ENCODE measurements around the gene TIGIT.
"Not testable (repeated sequence)": the region's sequence is repeated elsewhere in the genome, so short reads cannot be mapped to it uniquely, and the experiment has no call there.

TIGIT gene

DNA sequence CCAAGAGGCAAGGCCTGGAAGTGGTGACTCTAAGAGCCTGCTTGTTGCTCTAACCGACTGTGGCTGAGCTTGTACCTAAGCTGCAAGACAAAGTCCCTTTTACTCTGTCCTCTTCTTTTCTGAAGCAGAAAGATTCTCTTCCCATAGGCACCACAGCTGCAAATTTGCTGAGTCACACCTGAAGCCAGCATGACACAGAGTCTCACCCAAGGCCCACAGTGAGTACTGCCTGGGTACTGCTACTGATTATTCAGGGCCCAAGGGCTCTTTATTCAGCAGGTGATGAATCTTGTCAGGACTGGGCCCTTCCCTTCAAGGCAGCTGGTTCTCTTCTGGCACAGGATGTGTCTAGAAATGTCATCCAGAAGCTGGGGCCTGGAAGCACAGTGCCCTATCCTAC, 18.9 kb upstream of the TIGIT start:
- POLR2A ChIA-PET = no interaction called here
- CTCF ChIA-PET = no interaction called here

DNA sequence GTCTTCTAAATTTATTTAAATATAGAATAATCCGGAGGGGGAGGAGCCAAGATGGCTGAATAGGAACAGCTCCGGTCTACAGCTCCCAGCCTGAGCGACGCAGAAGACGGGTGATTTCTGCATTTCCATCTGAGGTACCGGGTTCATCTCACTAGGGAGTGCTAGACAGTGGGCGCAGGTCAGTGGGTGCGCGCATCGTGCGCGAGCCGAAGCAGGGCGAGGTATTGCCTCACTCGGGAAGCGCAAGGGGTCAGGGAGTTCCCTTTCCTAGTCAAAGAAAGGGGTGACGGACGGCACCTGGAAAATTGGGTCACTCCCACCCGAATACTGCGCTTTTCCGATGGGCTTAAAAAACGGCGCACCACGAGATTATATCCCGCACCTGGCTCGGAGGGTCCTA, 17.0 kb upstream of the TIGIT start:
- DNase-seq; H3K36me3 ChIP-seq (ENCODE audit: control insufficient read depth in 4 of 4, insufficient read depth in 4 of 4, low read length in 3 of 4); H3K27me3 ChIP-seq (replicated peaks in 2 of 5; ENCODE audit: control insufficient read depth in 4 of 5, insufficient read depth in 5 of 5, low read length in 4 of 5); CTCF ChIA-PET; H3K9me3 ChIP-seq (ENCODE audit: control extremely low read depth in 1 of 5, control insufficient read depth in 4 of 5, insufficient read depth in 2 of 5, low read depth in 1 of 5, low read length in 4 of 5); H3K4me1 ChIP-seq (ENCODE audit: control extremely low read depth in 1 of 4, control insufficient read depth in 4 of 4, insufficient read depth in 4 of 4, low read length in 3 of 4); H3K27ac ChIP-seq (ENCODE audit: insufficient read depth in 1 of 2, low read depth in 1 of 2, low read length in 2 of 2, poor library complexity in 1 of 2, severe bottlenecking in 2 of 2); POLR2A ChIA-PET; H3K4me3 ChIP-seq (ENCODE audit: control insufficient read depth in 1 of 7, extremely low read depth in 1 of 7, insufficient read depth in 4 of 7, low read depth in 2 of 7, low read length in 6 of 7): not testable (repeated sequence)
- WGBS (ENCODE audit: insufficient coverage) = no CpG with 5 or more reads among the region's 26 CpGs

More for the DNA sequence above, 18.9 kb upstream of the TIGIT start:
- Histone ChIP-seq H3K27me3 (replicated peaks in 2 of 5; ENCODE audit: control insufficient read depth in 4 of 5, insufficient read depth in 5 of 5, low read length in 4 of 5) (no peaks in the 10 kb centered on the region), H3K4me1 (ENCODE audit: control extremely low read depth in 1 of 4, control insufficient read depth in 4 of 4, insufficient read depth in 4 of 4, low read length in 3 of 4) (no peaks in the 10 kb centered on the region), H3K4me3 (ENCODE audit: control insufficient read depth in 1 of 7, extremely low read depth in 1 of 7, insufficient read depth in 4 of 7, low read depth in 2 of 7, low read length in 6 of 7) (no peak overlapping the region), H3K27ac (ENCODE audit: insufficient read depth in 1 of 2, low read depth in 1 of 2, low read length in 2 of 2, poor library complexity in 1 of 2, severe bottlenecking in 2 of 2) (no peak overlapping the region), H3K36me3 (ENCODE audit: control insufficient read depth in 4 of 4, insufficient read depth in 4 of 4, low read length in 3 of 4) (no peaks in the 10 kb centered on the region), H3K9me3 (ENCODE audit: control extremely low read depth in 1 of 5, control insufficient read depth in 4 of 5, insufficient read depth in 2 of 5, low read depth in 1 of 5, low read length in 4 of 5) (peaks cover 0 to 3% (median 0%) of the 10 kb centered on the region in 5 experiments)
- peak; percentile 16 to 69 (median 60) for DNase-seq
- WGBS (ENCODE audit: insufficient coverage) = 91% methylated on average over 1 of the region's 1 CpG

DNA sequence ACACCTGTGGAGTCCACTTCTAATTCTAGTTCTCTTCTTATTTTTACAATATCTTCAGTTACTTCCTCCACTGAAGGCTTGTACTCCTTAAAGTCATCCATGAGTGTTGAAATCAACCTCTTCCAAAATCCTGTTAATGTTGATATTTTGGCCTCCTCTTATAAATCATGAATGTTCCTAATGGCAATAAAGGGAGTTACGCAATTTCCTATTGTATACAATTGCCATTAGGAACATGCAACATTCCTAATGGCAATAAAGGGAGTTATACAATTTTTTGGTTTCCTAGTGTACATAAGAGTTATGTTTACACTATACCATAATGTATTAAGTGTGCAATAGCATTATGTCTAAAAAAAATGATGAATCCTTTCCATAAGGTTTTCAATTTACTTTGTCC, 9.2 kb upstream of the TIGIT start:
- Histone ChIP-seq H3K4me3 (ENCODE audit: control insufficient read depth in 1 of 7, extremely low read depth in 1 of 7, insufficient read depth in 4 of 7, low read depth in 2 of 7, low read length in 6 of 7) (no peak overlapping the region), H3K4me1 (ENCODE audit: control extremely low read depth in 1 of 4, control insufficient read depth in 4 of 4, insufficient read depth in 4 of 4, low read length in 3 of 4) (no peaks in the 10 kb centered on the region), H3K36me3 (ENCODE audit: control insufficient read depth in 4 of 4, insufficient read depth in 4 of 4, low read length in 3 of 4) (no peaks in the 10 kb centered on the region), H3K9me3 (ENCODE audit: control extremely low read depth in 1 of 5, control insufficient read depth in 4 of 5, insufficient read depth in 2 of 5, low read depth in 1 of 5, low read length in 4 of 5) (no peaks in the 10 kb centered on the region), H3K27me3 (replicated peaks in 2 of 5; ENCODE audit: control insufficient read depth in 4 of 5, insufficient read depth in 5 of 5, low read length in 4 of 5) (no peaks in the 10 kb centered on the region), H3K27ac (ENCODE audit: insufficient read depth in 1 of 2, low read depth in 1 of 2, low read length in 2 of 2, poor library complexity in 1 of 2, severe bottlenecking in 2 of 2) (no peak overlapping the region)
- no CpG with 5 or more reads among the region's 1 CpG for WGBS (ENCODE audit: insufficient coverage)
- ChIA-PET CTCF (interaction anchor here (0.8 kb wide), 1 partner anchor 14 kb away, joined by 3 read pairs; no protein-coding TSS in a partner anchor), POLR2A (no interaction called here)
- no peak for DNase-seq

DNA sequence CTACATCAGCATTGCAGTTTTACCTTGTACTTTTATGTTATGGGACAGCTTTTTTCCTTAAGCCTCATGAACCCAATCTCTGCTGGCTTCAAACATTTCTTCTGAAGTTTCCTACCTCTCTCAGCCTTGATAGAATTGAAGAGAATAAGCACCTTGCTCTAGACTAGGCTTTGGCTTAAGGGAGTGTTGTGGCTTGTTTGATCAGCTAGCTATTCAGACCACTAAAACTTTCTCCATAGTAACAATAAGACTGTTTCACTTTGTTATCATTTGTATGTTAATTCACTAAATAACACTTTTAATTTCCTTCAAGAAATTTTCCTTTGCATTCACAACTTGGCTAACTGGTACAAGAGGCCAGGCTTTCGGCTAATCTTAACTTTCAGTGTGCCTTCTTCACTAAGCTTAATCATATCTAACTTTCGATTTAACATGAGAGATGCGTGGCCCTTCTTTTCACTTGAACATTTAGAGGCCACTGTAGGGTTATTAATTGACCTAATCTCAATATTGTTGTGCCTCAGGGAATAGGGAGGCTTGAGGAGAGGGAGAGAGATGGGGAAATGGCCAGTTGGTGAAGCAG, 8.1 kb upstream of the TIGIT start:
- no peak overlapping the region for H3K27ac ChIP-seq (ENCODE audit: insufficient read depth in 1 of 2, low read depth in 1 of 2, low read length in 2 of 2, poor library complexity in 1 of 2, severe bottlenecking in 2 of 2)
- CTCF ChIA-PET = interaction anchor here (0.8 kb wide), 1 partner anchor 15 kb away, joined by 3 read pairs; no protein-coding TSS in a partner anchor
- POLR2A ChIA-PET = no interaction called here
- no peak overlapping the region for H3K4me3 ChIP-seq (ENCODE audit: control insufficient read depth in 1 of 7, extremely low read depth in 1 of 7, insufficient read depth in 4 of 7, low read depth in 2 of 7, low read length in 6 of 7)
- H3K9me3 ChIP-seq (ENCODE audit: control extremely low read depth in 1 of 5, control insufficient read depth in 4 of 5, insufficient read depth in 2 of 5, low read depth in 1 of 5, low read length in 4 of 5) = no peaks in the 10 kb centered on the region
- H3K27me3 ChIP-seq (replicated peaks in 2 of 5; ENCODE audit: control insufficient read depth in 4 of 5, insufficient read depth in 5 of 5, low read length in 4 of 5) = no peaks in the 10 kb centered on the region
- H3K36me3 ChIP-seq (ENCODE audit: control insufficient read depth in 4 of 4, insufficient read depth in 4 of 4, low read length in 3 of 4) = no peaks in the 10 kb centered on the region
- H3K4me1 ChIP-seq (ENCODE audit: control extremely low read depth in 1 of 4, control insufficient read depth in 4 of 4, insufficient read depth in 4 of 4, low read length in 3 of 4) = no peaks in the 10 kb centered on the region
- 100% methylated on average over 1 of the region's 3 CpGs for WGBS (ENCODE audit: insufficient coverage)
- no peak for DNase-seq

DNA sequence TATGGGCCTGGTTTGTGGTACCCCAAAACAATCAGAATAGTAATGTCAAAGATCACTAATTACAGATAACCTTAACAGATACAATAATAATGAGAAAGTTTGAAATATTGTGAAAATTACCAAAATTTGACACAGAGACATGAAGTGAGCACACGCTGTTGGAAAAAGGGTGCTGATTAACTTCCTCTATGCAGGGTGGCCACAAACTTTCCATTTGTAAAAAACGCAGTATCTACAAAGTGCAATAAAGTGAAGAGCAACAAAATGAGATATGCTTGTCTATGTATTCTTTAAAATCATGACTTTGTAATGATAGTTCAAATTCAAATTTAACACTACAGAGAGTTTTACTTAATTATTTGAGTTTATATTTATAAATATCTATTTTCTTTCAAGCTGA, 7.6 kb upstream of the TIGIT start:
- ChIA-PET CTCF (no interaction called here), POLR2A (no interaction called here)
- no peak overlapping the region for H3K27ac ChIP-seq (ENCODE audit: insufficient read depth in 1 of 2, low read depth in 1 of 2, low read length in 2 of 2, poor library complexity in 1 of 2, severe bottlenecking in 2 of 2)
- H3K4me3 ChIP-seq (ENCODE audit: control insufficient read depth in 1 of 7, extremely low read depth in 1 of 7, insufficient read depth in 4 of 7, low read depth in 2 of 7, low read length in 6 of 7) = no peak overlapping the region
- no peaks in the 10 kb centered on the region for H3K36me3 ChIP-seq (ENCODE audit: control insufficient read depth in 4 of 4, insufficient read depth in 4 of 4, low read length in 3 of 4)
- no peaks in the 10 kb centered on the region for H3K9me3 ChIP-seq (ENCODE audit: control extremely low read depth in 1 of 5, control insufficient read depth in 4 of 5, insufficient read depth in 2 of 5, low read depth in 1 of 5, low read length in 4 of 5)
- H3K27me3 ChIP-seq (replicated peaks in 2 of 5; ENCODE audit: control insufficient read depth in 4 of 5, insufficient read depth in 5 of 5, low read length in 4 of 5) = no peaks in the 10 kb centered on the region
- WGBS (ENCODE audit: insufficient coverage) = 90% methylated on average over 1 of the region's 2 CpGs
- H3K4me1 ChIP-seq (ENCODE audit: control extremely low read depth in 1 of 4, control insufficient read depth in 4 of 4, insufficient read depth in 4 of 4, low read length in 3 of 4) = peaks cover 0 to 4% (median 1%) of the 10 kb centered on the region in 4 experiments
- DNase-seq = no peak

DNA sequence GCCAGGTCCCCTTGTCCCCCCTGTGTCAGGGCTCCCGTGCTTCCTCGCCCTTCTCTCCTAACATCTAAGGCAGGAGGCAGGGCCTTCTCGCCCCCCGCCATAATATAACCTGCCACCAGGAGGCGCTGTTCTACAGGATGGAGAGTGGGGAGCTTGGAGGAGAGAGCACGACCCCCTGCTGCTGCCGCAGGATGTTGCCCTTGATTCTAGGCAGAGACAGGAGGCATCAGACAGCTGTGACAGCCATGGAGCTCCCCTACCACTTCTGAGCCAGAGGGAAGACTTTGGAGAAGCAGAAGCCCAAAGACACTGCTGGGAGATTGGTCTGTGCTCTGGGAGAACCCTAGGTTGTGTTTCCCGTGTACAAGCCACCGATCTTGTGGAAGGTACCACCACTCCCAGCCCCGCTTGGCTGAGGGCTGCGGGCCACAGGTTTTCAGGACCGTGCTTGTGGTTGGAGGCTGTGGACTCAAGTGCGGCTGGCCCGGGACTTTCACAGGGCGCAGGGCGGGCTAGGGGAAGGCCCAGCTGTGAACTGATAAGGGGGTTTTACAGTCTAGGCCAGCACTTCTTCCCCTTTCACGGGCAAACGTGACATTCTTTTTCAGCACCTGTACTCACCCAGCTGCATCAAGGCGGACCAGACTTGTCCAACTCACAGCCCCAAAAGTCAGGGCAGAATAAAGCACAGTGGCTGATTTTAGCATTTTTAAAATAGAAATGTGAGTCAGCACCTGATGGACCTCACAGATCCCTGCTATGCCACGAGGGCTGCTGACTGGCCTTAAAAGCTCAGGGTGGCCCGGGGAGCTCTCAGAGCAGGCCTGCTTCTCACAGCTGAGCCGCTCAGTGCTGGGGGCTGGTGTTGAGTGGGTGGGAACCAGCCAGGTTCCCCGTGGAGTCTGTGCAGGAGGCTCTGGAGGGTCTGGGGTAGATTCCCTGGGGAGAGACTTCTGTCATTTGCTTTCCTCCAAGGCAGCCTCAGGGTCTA, 2.6 kb upstream of the TIGIT start:
- Histone ChIP-seq H3K27me3 (replicated peaks in 2 of 5; ENCODE audit: control insufficient read depth in 4 of 5, insufficient read depth in 5 of 5, low read length in 4 of 5) (no peaks in the 10 kb centered on the region), H3K4me3 (ENCODE audit: control insufficient read depth in 1 of 7, extremely low read depth in 1 of 7, insufficient read depth in 4 of 7, low read depth in 2 of 7, low read length in 6 of 7) (peak overlapping the region in 2 of 7 experiments; percentile 22 to 23), H3K27ac (ENCODE audit: insufficient read depth in 1 of 2, low read depth in 1 of 2, low read length in 2 of 2, poor library complexity in 1 of 2, severe bottlenecking in 2 of 2) (no peak overlapping the region), H3K9me3 (ENCODE audit: control extremely low read depth in 1 of 5, control insufficient read depth in 4 of 5, insufficient read depth in 2 of 5, low read depth in 1 of 5, low read length in 4 of 5) (no peaks in the 10 kb centered on the region), H3K36me3 (ENCODE audit: control insufficient read depth in 4 of 4, insufficient read depth in 4 of 4, low read length in 3 of 4) (no peaks in the 10 kb centered on the region), H3K4me1 (ENCODE audit: control extremely low read depth in 1 of 4, control insufficient read depth in 4 of 4, insufficient read depth in 4 of 4, low read length in 3 of 4) (peaks cover 0 to 7% (median 2%) of the 10 kb centered on the region in 4 experiments)
- CTCF ChIA-PET = interaction anchor here (0.8 to 1.9 kb wide), 7 partner anchors 8 to 130 kb away, joined by 3 to 8 read pairs (median 5); no protein-coding TSS in a partner anchor
- DNase-seq = peak; percentile 74 to 91 (median 85)
- WGBS (ENCODE audit: insufficient coverage) = 42% methylated on average over 16 of the region's 23 CpGs
- POLR2A ChIA-PET = no interaction called here

DNA sequence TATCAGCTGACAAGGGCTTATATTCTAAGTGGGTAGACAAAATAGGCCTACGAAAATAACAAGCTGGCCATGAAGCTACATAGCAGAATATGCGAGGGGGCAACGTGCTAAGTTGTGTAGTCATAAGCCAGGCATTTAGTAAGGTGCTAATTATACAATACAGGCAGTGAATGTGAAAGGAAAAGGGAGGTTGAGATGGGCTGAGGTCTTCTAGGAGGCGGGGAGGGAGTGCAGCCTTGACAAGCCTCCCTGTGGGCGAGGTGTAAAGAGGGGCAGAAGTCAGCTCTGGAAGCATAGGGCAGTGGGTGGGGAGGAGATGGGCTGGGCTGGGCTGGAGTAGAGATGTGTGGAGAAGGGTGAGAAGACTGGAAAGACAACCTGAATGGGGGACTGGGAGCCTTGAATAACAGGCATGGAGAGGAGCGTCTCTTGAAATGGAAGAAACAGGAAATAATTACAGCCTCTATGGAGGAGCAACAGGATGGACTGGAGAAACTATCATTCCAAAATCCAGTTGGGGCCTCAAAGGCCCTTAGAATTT, 1.2 kb downstream of the TIGIT start:
- H3K27ac ChIP-seq (ENCODE audit: insufficient read depth in 1 of 2, low read depth in 1 of 2, low read length in 2 of 2, poor library complexity in 1 of 2, severe bottlenecking in 2 of 2) = no peak overlapping the region
- no peaks in the 10 kb centered on the region for H3K9me3 ChIP-seq (ENCODE audit: control extremely low read depth in 1 of 5, control insufficient read depth in 4 of 5, insufficient read depth in 2 of 5, low read depth in 1 of 5, low read length in 4 of 5)
- CTCF ChIA-PET = no interaction called here
- H3K36me3 ChIP-seq (ENCODE audit: control insufficient read depth in 4 of 4, insufficient read depth in 4 of 4, low read length in 3 of 4) = no peaks in the 10 kb centered on the region
- no peak overlapping the region for H3K4me3 ChIP-seq (ENCODE audit: control insufficient read depth in 1 of 7, extremely low read depth in 1 of 7, insufficient read depth in 4 of 7, low read depth in 2 of 7, low read length in 6 of 7)
- POLR2A ChIA-PET = no interaction called here
- peaks cover 0 to 2% (median 0%) of the 10 kb centered on the region in 5 experiments for H3K27me3 ChIP-seq (replicated peaks in 2 of 5; ENCODE audit: control insufficient read depth in 4 of 5, insufficient read depth in 5 of 5, low read length in 4 of 5)
- peaks cover 0 to 7% (median 2%) of the 10 kb centered on the region in 4 experiments for H3K4me1 ChIP-seq (ENCODE audit: control extremely low read depth in 1 of 4, control insufficient read depth in 4 of 4, insufficient read depth in 4 of 4, low read length in 3 of 4)
- 96% methylated on average over 6 of the region's 6 CpGs for WGBS (ENCODE audit: insufficient coverage)
- no peak for DNase-seq
